CD4-positive, CD25-positive, alpha-beta regulatory T cell (primary cell): ENCODE results near the gene DDX54. TPM values are rescaled to one million over a fixed set of nuclear protein-coding genes. Genes with fewer than 3 reads are reported as not detected.

Source experiments
- ATAC-seq, 2 donors: fragments of 150-1000 bp; cut with Tn5 transposase; one replicate each; pipeline ENCODE4 v1.10.0; 2021; ENCODE audit warnings: low read depth in 2 of 2, moderate number of reproducible peaks in 2 of 2, moderate library complexity in 1 of 2
- DNase-seq, 3 donors: peaks; one replicate each; pipeline versions ENCODE4 v3.0.0 to v3.0.0-alpha.2; 2012 to 2022; ENCODE audit warnings: mixed read lengths in 1 of 3
- H3K27ac ChIP-seq: one replicate; pipeline ENCODE4 v1.7.0; 2013; ENCODE audit warnings: mild to moderate bottlenecking, low read length; ENCODE audit not compliant: insufficient read depth, poor library complexity, severe bottlenecking
- H3K27me3 ChIP-seq: one replicate; pipeline ENCODE4 v1.7.0; 2013; ENCODE audit warnings: low read length; ENCODE audit not compliant: control insufficient read depth, insufficient read depth
- H3K36me3 ChIP-seq: one replicate; pipeline ENCODE4 v1.7.0; 2013; ENCODE audit warnings: mild to moderate bottlenecking, low read length, moderate library complexity; ENCODE audit not compliant: control insufficient read depth, insufficient read depth
- H3K4me1 ChIP-seq: 2 replicates; pipeline ENCODE4 v1.7.0; 2013; ENCODE audit warnings: mild to moderate bottlenecking, low read length; ENCODE audit not compliant: insufficient read depth, control insufficient read depth, poor library complexity, severe bottlenecking
- H3K4me3 ChIP-seq: one replicate; pipeline ENCODE4 v1.7.0; 2013; ENCODE audit warnings: low read depth, mild to moderate bottlenecking, low read length, moderate library complexity
- H3K9me3 ChIP-seq, 2 experiments: 1 replicate in 1 of 2; 2 replicates in 1 of 2; pipeline ENCODE4 v1.7.0; 2013; ENCODE audit warnings: low read length in 2 of 2, mild to moderate bottlenecking in 1 of 2, moderate library complexity in 1 of 2; ENCODE audit not compliant: control insufficient read depth in 2 of 2
- H3K27ac Mint-ChIP-seq, 3 donors: one replicate each; pipeline ENCODE4 v1.8.0; 2020 to 2022; ENCODE audit warnings: mild to moderate bottlenecking in 3 of 3, mixed read lengths in 3 of 3, moderate library complexity in 2 of 3
- H3K27me3 Mint-ChIP-seq: one replicate; pipeline ENCODE4 v1.8.0; 2022; ENCODE audit warnings: mild to moderate bottlenecking, mixed read lengths
- H3K36me3 Mint-ChIP-seq: one replicate; pipeline ENCODE4 v1.8.0; 2020; ENCODE audit warnings: mixed read lengths
- H3K4me1 Mint-ChIP-seq, 4 donors: one replicate each; pipeline ENCODE4 v1.8.0; 2020 to 2022; ENCODE audit warnings: mixed read lengths in 4 of 4, mild to moderate bottlenecking in 1 of 4
- H3K4me3 Mint-ChIP-seq, 4 donors: one replicate each; pipeline ENCODE4 v1.8.0; 2020 to 2022; ENCODE audit warnings: mild to moderate bottlenecking in 4 of 4, mixed read lengths in 4 of 4, moderate library complexity in 3 of 4
- H3K9me3 Mint-ChIP-seq, 7 donors: one replicate each; pipeline ENCODE4 v1.8.0; 2020 to 2022; ENCODE audit warnings: mixed read lengths in 7 of 7, mild to moderate bottlenecking in 3 of 7, moderate library complexity in 2 of 7
- polyA plus RNA-seq, 4 donors: library from polyadenylated mRNA; unstranded; fragments of 300-500 nt; fragmentation: Illumina TruSeq; gene quantifications; one replicate each; pipeline ENCODE4 v1.2.3, GENCODE V29; 2021
- total RNA-seq: library from RNA; stranded (reverse); gene quantifications from one replicate; pipeline ENCODE4 v1.2.3, GENCODE V29; 2022

The DDX54 gene
- total and polyA plus RNA-seq, 5 donors from 2014 or later: 12.5 to 75.5 (median 18.4) TPM

DNA sequence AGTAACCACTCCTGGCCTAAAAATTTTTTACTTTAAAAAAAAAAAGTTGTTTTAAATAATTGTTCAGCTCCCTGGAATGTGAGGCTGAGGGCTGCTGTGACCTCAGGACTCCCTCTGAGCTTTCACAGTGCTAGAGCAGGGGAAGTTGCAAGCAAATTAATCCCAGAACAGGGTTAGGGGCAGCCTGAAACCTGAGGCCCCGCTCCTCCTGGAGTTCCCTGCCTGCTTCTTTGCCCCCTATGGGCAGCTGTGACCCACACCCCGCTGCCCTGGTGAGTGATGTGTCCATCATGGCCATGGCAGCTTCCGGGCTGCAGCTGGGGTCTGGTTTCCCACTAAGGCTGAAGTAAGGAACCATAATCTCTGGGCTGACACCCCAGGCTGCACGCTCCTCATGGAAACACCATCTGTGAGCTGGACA is 9.7 kb upstream of the DDX54 start:
- Mint-ChIP-seq H3K4me1 (peaks cover 0 to 6% (median 2%) of the 10 kb centered on the region in 4 donors), H3K27me3 (no peaks in the 10 kb centered on the region), H3K4me3 (no peak overlapping the region), H3K36me3 (peaks cover 13% of the 10 kb centered on the region), H3K27ac (no peak overlapping the region), H3K9me3 (no peaks in the 10 kb centered on the region)
- ATAC-seq (no peak), DNase-seq (no peak)
- Histone ChIP-seq H3K9me3 (no peaks in the 10 kb centered on the region), H3K36me3 (peaks cover 16% of the 10 kb centered on the region), H3K4me1 (no peaks in the 10 kb centered on the region), H3K27ac (no peak overlapping the region), H3K27me3 (no peaks in the 10 kb centered on the region), H3K4me3 (no peak overlapping the region)

DNA sequence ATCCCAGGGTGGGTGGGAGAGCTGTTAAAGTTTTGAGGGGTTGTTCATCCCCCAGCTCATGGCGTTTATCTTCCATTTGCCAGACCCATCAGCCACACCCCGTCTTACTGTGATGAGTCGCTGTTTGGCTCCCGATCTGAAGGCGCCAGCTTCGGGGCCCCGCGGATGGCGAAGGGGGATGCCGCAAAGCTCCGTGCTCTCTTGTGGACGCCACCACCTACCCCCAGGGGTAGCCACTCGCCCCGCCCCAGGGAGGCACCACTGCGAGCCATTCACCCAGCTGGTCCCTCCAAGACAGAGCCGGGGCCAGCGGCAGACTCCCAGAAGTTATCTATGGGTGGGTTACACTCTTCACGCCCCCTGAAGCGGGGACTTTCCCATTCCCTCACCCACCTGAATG is 5.9 kb upstream of the DDX54 start:
- Histone ChIP-seq H3K9me3 (no peaks in the 10 kb centered on the region), H3K27me3 (no peaks in the 10 kb centered on the region), H3K4me1 (peaks cover 13% of the 10 kb centered on the region), H3K4me3 (no peak overlapping the region), H3K36me3 (peaks cover 18% of the 10 kb centered on the region), H3K27ac (no peak overlapping the region)
- Mint-ChIP-seq H3K27ac (no peak overlapping the region), H3K36me3 (peaks cover 13% of the 10 kb centered on the region), H3K9me3 (no peaks in the 10 kb centered on the region), H3K4me3 (no peak overlapping the region), H3K4me1 (peaks cover 4 to 28% (median 13%) of the 10 kb centered on the region in 4 donors), H3K27me3 (no peaks in the 10 kb centered on the region)
- no peak for ATAC-seq
- DNase-seq: no peak

DNA sequence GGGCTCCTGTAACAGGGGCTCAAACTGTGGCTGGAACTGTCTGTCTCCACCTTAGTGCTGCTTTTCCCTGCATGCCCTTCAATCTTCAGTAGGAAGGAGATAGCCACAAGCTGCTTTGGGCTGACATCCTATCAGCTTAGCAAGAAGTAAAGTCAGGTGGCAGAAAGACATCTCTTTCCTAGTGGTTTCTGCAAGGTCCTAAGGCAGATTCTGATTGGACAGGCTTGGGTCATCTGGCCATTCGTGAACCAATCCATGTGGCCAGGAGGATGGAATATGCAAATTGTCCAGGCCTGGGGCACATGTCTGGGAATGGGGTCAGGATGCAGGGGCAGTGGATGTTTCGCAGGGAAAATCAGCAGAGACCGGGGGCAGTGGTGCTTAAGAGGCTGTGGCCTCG is 5.5 kb upstream of the DDX54 start:
- H3K27ac Mint-ChIP-seq: peak overlapping the region in 1 of 3 donors; percentile 7
- peaks cover 18% of the 10 kb centered on the region for H3K4me1 ChIP-seq
- H3K9me3 Mint-ChIP-seq: no peaks in the 10 kb centered on the region
- peaks cover 13% of the 10 kb centered on the region for H3K36me3 Mint-ChIP-seq
- H3K4me1 Mint-ChIP-seq: peaks cover 6 to 31% (median 13%) of the 10 kb centered on the region in 4 donors
- H3K27ac ChIP-seq: no peak overlapping the region
- no peaks in the 10 kb centered on the region for H3K9me3 ChIP-seq
- peaks cover 18% of the 10 kb centered on the region for H3K36me3 ChIP-seq
- H3K4me3 ChIP-seq: no peak overlapping the region
- no peaks in the 10 kb centered on the region for H3K27me3 Mint-ChIP-seq
- no peaks in the 10 kb centered on the region for H3K27me3 ChIP-seq
- ATAC-seq: no peak
- peak overlapping the region in 2 of 4 donors; percentile 32 for H3K4me3 Mint-ChIP-seq
- no peak for DNase-seq

DNA sequence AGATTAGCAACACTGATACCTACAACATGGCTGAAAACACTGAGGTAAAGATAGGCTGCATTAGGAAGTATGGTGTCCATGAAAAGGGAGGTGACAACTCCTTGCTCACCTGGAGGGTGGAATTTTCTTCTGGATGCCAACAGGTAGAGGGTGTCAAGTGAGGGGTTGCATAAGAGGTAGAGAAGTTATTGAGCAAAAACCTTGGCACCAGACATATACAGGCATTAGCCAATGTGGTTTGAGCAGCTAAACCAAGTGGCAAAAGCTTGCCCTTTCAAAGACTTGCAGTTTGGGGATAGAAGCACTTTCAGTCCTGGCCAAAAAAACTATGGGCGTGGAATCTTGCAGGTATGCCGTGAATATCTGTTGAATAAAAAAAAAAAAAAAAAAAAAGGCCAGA is 4.1 kb upstream of the DDX54 start:
- no peak for ATAC-seq
- no peak overlapping the region for H3K4me3 Mint-ChIP-seq
- H3K4me3 ChIP-seq: no peak overlapping the region
- peaks cover 13% of the 10 kb centered on the region for H3K36me3 Mint-ChIP-seq
- H3K4me1 Mint-ChIP-seq: peaks cover 6 to 35% (median 16%) of the 10 kb centered on the region in 4 donors
- DNase-seq: no peak
- H3K9me3 Mint-ChIP-seq: no peaks in the 10 kb centered on the region
- peaks cover 25% of the 10 kb centered on the region for H3K4me1 ChIP-seq
- no peaks in the 10 kb centered on the region for H3K27me3 Mint-ChIP-seq
- no peak overlapping the region for H3K27ac ChIP-seq
- peaks cover 18% of the 10 kb centered on the region for H3K36me3 ChIP-seq
- H3K27ac Mint-ChIP-seq: peak overlapping the region in 2 of 3 donors; percentile 68 to 82
- H3K27me3 ChIP-seq: no peaks in the 10 kb centered on the region
- no peaks in the 10 kb centered on the region for H3K9me3 ChIP-seq

DNA sequence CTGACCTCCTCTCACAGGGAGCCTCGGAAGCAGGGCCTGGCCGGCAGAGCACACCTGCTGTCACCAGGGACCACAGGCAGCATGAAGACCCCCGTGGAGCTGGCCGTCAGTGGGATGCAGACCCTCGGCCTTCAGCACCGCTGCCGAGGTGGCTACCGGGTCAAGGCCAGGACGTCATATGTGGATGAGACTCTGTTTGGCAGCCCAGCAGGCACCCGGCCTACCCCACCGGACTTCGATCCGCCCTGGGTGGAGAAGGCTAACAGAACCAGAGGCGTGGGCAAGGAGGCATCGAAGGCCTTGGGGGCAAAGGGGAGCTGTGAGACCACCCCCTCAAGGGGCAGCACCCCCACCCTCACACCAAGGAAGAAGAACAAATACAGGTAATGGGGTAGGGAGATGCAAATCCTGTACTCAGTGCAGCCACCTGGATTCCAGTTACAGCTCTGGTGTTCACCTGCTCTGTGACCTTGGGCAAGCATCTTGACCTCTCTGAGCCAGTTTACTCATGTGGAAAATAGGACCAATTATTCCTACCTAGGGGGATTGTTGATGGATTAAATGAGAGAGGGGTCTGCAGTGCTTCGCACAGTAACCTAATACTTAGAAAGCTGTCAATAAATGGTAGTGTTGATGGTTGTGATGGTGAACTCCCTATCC is 1.5 kb upstream of the DDX54 start:
- H3K27me3 ChIP-seq: no peaks in the 10 kb centered on the region
- H3K4me1 Mint-ChIP-seq: peaks cover 6 to 54% (median 24%) of the 10 kb centered on the region in 4 donors
- ATAC-seq: no peak

DNA sequence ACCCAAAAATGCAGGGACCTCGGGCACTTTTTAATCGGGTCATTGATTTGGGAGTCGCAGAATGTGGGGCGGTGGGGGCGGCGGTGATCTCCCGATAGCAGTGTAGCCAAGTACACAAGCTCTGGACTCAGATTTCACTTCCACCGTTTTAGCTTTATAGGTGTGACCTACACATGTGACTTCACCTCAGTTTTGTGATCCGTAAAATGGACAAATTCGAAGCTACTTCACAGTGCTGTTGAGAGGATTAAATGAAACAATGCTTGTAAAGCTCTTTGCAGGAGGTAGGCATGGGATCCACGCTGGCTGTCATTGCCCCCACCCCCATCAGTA is 721 bp upstream of the DDX54 start:
- peak overlapping the region; percentile 87 for H3K4me3 ChIP-seq
- peaks cover 38% of the 10 kb centered on the region for H3K4me1 ChIP-seq
- H3K4me1 Mint-ChIP-seq: peaks cover 6 to 59% (median 24%) of the 10 kb centered on the region in 4 donors
- H3K27me3 ChIP-seq: no peaks in the 10 kb centered on the region
- no peaks in the 10 kb centered on the region for H3K9me3 ChIP-seq
- ATAC-seq: no peak
- peak overlapping the region; percentile 90 to 97 (median 96) for H3K4me3 Mint-ChIP-seq
- H3K9me3 Mint-ChIP-seq: no peaks in the 10 kb centered on the region
- no peaks in the 10 kb centered on the region for H3K27me3 Mint-ChIP-seq
- DNase-seq: peak in 1 of 3 donors; percentile 45
- H3K27ac ChIP-seq: peak overlapping the region; percentile 95
- peak overlapping the region; percentile 9 to 96 (median 92) for H3K27ac Mint-ChIP-seq
- H3K36me3 ChIP-seq: peaks cover 15% of the 10 kb centered on the region
- H3K36me3 Mint-ChIP-seq: peaks cover 3% of the 10 kb centered on the region

More for the DNA sequence above, 1.5 kb upstream of the DDX54 start:
- H3K4me3 Mint-ChIP-seq: peak overlapping the region; percentile 90 to 97 (median 96)
- no peak for DNase-seq
- peak overlapping the region; percentile 20 to 96 (median 92) for H3K27ac Mint-ChIP-seq
- H3K36me3 Mint-ChIP-seq: peaks cover 6% of the 10 kb centered on the region
- no peaks in the 10 kb centered on the region for H3K27me3 Mint-ChIP-seq
- H3K27ac ChIP-seq: no peak overlapping the region
- H3K9me3 ChIP-seq: no peaks in the 10 kb centered on the region
- peaks cover 17% of the 10 kb centered on the region for H3K36me3 ChIP-seq
- peak overlapping the region; percentile 87 for H3K4me3 ChIP-seq
- H3K4me1 ChIP-seq: peaks cover 38% of the 10 kb centered on the region
- H3K9me3 Mint-ChIP-seq: no peaks in the 10 kb centered on the region

DNA sequence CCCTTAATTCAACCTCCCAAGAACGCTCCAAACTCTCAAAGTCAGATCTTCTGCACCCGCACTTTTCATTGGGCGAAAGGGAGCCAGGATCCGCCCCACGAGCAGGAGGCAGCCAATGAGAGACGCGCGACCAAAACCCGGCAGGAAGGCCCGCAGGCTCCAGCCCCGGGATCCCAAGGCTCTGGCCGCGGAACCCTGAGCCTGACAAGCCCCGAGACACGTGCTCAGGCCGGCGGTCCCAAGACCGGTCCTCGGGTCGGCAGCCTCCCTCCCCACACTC is 438 bp downstream of the DDX54 start:
- no peaks in the 10 kb centered on the region for H3K27me3 Mint-ChIP-seq
- no peaks in the 10 kb centered on the region for H3K9me3 Mint-ChIP-seq
- peak overlapping the region; percentile 95 to 96 (median 96) for H3K27ac Mint-ChIP-seq
- H3K4me3 Mint-ChIP-seq: peak overlapping the region; percentile 90 to 97 (median 96)
- ATAC-seq (peak; percentile 80 to 82), DNase-seq (peak; percentile 83 to 95 (median 93))
- H3K36me3 ChIP-seq: peaks cover 21% of the 10 kb centered on the region
- H3K4me1 ChIP-seq: peaks cover 38% of the 10 kb centered on the region
- no peaks in the 10 kb centered on the region for H3K9me3 ChIP-seq
- H3K27ac ChIP-seq: peak overlapping the region; percentile 95
- peaks cover 6 to 65% (median 24%) of the 10 kb centered on the region in 4 donors for H3K4me1 Mint-ChIP-seq
- peaks cover 5% of the 10 kb centered on the region for H3K36me3 Mint-ChIP-seq
- H3K27me3 ChIP-seq: no peaks in the 10 kb centered on the region
- peak overlapping the region; percentile 92 for H3K4me3 ChIP-seq
